B cell (primary cell): ENCODE data around the gene EIPR1.

ENCODE experiments used
- CTCF ChIP-seq: fragments of 200-600 bp; IDR thresholded peaks from one replicate; pipeline ENCODE4 v1.8.0; 2022; ENCODE audit warnings: antibody characterized with exemption, mild to moderate bottlenecking
- EZH2 ChIP-seq: IDR thresholded peaks from 2 replicates; pipeline ENCODE4 v1.6.1; 2012; ENCODE audit warnings: borderline replicate concordance, low read depth, mild to moderate bottlenecking, moderate library complexity, low read length; ENCODE audit not compliant: insufficient read depth, poor library complexity, severe bottlenecking

GRCh38 chr2:3154146-3154545 lies 223.5 kb downstream of the EIPR1 start:
- TF ChIP-seq CTCF (no peak), EZH2 (no peak)
